Endothelial cell of hepatic sinusoid (primary cell): ENCODE results near the gene MRPL37.

ENCODE experiments used
- in situ Hi-C: cut with HindIII; loops from 2 replicates; pipeline ENCODE4 v1.10.0; 2017; ENCODE audit warnings: low sequenced_read_pairs

Gene MRPL37

GRCh38 chr1:54238353-54239034, 38.5 kb downstream of the MRPL37 start:
- in situ Hi-C loops: no loop called here

GRCh38 chr1:54239035-54239383, 39.0 kb downstream of the MRPL37 start:
- in situ Hi-C loops: no loop called here

- in situ Hi-C loops: no loop called here
Observed at GRCh38 chr1:54239631-54240031, 39.7 kb downstream of the MRPL37 start.

- in situ Hi-C loops: no loop called here
Observed at GRCh38 chr1:54240741-54241335, 40.9 kb downstream of the MRPL37 start.

- in situ Hi-C loops: no loop called here
Observed at GRCh38 chr1:54241364-54241763, 41.4 kb downstream of the MRPL37 start.

GRCh38 chr1:54243022-54243421, 43.1 kb downstream of the MRPL37 start:
- in situ Hi-C loops: no loop called here

GRCh38 chr1:54244655-54245054, 44.7 kb downstream of the MRPL37 start:
- in situ Hi-C loops: no loop called here

- in situ Hi-C loops: no loop called here
Observed at GRCh38 chr1:54245501-54245900, 45.5 kb downstream of the MRPL37 start.

- in situ Hi-C loops: no loop called here
Observed at GRCh38 chr1:54246116-54246721, 46.3 kb downstream of the MRPL37 start.

GRCh38 chr1:54247863-54248515, 48.0 kb downstream of the MRPL37 start:
- in situ Hi-C loops: no loop called here

- in situ Hi-C loops: no loop called here
Observed at GRCh38 chr1:54248966-54249365, 49.0 kb downstream of the MRPL37 start.

GRCh38 chr1:54249819-54250435, 50.0 kb downstream of the MRPL37 start:
- in situ Hi-C loops: no loop called here

GRCh38 chr1:54250670-54251069, 50.7 kb downstream of the MRPL37 start:
- in situ Hi-C loops: no loop called here

- in situ Hi-C loops: no loop called here
Observed at GRCh38 chr1:54252371-54252936, 52.5 kb downstream of the MRPL37 start.

- in situ Hi-C loops: no loop called here
Observed at GRCh38 chr1:54253480-54253879, 53.5 kb downstream of the MRPL37 start.

- in situ Hi-C loops: no loop called here
Observed at GRCh38 chr1:54254055-54254454, 54.1 kb downstream of the MRPL37 start.

- in situ Hi-C loops: no loop called here
Observed at GRCh38 chr1:54255026-54255702, 55.2 kb downstream of the MRPL37 start.

- in situ Hi-C loops: no loop called here
Observed at GRCh38 chr1:54256522-54257345, 56.8 kb downstream of the MRPL37 start.

GRCh38 chr1:54257346-54257620, 57.3 kb downstream of the MRPL37 start:
- in situ Hi-C loops: no loop called here

- in situ Hi-C loops: no loop called here
Observed at GRCh38 chr1:54257876-54258275, 57.9 kb downstream of the MRPL37 start.
